Spleen (tissue), 7 donors: Measurements from ENCODE around the gene CYP17A1.

Experiments
- CTCF ChIP-seq, 11 experiments: fragments of 200-600 bp in 7 of 11; fragments of 450-650 bp in 4 of 11; sonication (generic) in 4 of 11; IDR thresholded peaks in 8 of 11; conservative IDR thresholded peaks in 3 of 11; 1 replicate in 7 of 11; 2 replicates in 4 of 11; pipeline versions ENCODE4 v1.4.0 to v1.8.0; 2016 to 2021; ENCODE audit warnings: antibody characterized with exemption in 11 of 11, inconsistent platforms in 4 of 11, mild to moderate bottlenecking in 1 of 11
- POLR2A ChIP-seq, 3 donors: fragments of 450-650 bp; IDR thresholded peaks; one replicate each; pipeline ENCODE4 v1.5.1; 2017; ENCODE audit warnings: antibody characterized with exemption in 3 of 3, mild to moderate bottlenecking in 1 of 3
- POLR2AphosphoS5 ChIP-seq, 3 donors: sonication (generic); formaldehyde crosslinking; IDR thresholded peaks; one replicate each; pipeline ENCODE4 v1.5.1; 2017; ENCODE audit warnings: antibody characterized with exemption in 3 of 3
- donor health status: DM: no; HTN: no; CAD: no; lungs with moderate emphysema.
- donor health status: DM: no; HTN: no; CAD: no.
- donor health status: DM: no; HTN: no; CAD: no.

- TF ChIP-seq CTCF (IDR thresholded peaks at IDR 0.05 in 8 of 11, conservative IDR thresholded peaks at IDR 0.05 in 3 of 11), result no peak
- TF ChIP-seq POLR2A (IDR thresholded peaks at IDR 0.05), result no peak
- no peak for TF ChIP-seq POLR2AphosphoS5 (IDR thresholded peaks at IDR 0.05)
These were observed 28.8 kb downstream of the CYP17A1 start for GRCh38 chr10:102808380-102808779.
